Measurements from ENCODE around the gene PHACTR3.

PHACTR3 gene

DNA sequence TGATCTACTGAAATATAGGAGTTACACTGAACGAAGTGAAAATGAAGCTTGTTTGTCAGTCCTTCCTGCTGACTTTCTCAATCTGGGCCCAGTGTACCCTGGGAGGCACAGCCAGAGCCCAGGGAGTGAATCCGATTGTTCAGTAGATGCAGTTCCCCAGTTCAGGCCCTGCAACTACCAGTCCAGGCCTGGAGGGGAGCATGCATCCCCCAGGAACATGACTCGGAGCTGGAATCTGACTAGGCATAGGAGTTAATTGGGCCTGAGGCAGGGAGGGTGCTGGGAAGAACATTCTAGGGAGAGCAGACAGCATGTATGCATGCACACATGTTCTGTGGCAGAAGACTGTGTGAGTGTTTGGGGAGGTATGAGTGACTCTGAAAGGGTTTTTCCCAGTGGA is 42.1 kb downstream of the PHACTR3 start:
- no peak for DNase-seq (ENCODE audit: low read depth)

GRCh38 chr20:59647271-59647670 is 42.9 kb downstream of the PHACTR3 start:
- no peak for DNase-seq (ENCODE audit: low read depth)

- no peak for DNase-seq (ENCODE audit: low read depth)
These were observed 44.2 kb downstream of the PHACTR3 start for GRCh38 chr20:59648466-59649070.

- DNase-seq (ENCODE audit: low read depth): no peak
These were observed 46.1 kb downstream of the PHACTR3 start for GRCh38 chr20:59650418-59650817.

DNA sequence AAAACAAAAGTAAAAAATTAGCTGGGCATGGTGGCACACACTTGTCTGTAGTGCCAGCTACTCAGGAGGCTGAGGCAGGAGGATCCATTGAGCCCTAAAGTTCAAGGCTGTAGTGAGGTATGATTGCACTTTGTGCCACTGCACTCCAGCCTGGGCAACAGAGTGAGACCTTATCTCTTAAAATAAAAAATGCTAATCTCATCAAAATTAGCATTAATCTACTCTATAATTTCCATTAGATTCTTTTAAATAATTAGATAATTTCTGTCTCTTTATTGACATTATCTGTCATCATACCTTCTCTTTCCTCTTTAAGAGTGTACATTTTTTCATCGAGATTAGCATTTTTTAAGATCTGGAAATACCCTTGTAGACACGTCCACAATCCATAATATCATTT is 48.0 kb downstream of the PHACTR3 start:
- no peak for DNase-seq (ENCODE audit: low read depth)

GRCh38 chr20:59656417-59656816 is 52.1 kb downstream of the PHACTR3 start:
- DNase-seq (ENCODE audit: low read depth): no peak

DNA sequence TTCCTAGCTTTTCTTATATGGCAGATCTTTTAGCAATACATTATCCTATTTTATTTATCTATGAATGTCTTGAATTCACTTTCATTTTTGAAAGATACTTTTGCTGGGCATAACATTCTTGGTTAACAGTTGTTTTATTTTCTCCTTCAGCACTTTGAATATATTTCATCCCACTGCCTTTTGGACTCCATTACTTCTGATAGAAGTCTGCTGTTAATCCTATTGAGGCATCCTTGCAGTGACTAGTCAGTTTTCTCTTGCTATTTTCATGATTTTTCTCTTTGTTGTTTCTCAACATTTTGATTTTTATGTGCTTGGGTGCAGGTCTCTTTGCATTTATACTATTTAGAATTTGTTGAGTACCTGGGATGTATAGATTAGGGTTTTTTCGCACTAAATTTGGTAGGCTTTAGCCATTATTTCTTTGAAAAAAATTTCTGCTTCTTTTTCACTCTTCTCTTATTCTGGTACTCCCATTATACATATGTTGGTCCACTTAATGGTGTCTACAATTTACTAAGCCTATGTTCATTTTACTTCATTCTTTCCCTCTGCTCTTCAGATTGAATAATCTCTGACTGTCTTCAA is 53.2 kb downstream of the PHACTR3 start:
- DNase-seq (ENCODE audit: low read depth): no peak

DNA sequence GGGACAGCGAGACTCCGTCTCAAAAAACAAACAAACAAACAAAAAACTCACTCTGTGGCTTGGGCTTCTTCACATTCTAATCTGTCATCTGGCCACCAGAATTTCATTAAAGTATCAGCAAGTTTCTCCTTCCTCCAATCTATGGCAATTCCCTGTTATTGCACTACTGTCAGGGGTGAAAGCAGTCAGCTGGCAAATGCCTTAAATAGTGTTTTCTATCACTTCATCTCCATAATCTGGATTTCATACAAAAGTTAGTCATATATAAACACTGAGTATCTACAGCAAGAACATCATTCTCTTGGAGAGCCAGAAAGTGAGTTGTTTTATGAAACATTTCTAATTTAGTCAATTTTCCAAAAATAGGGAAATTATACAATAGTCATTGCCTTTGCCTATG is 56.1 kb downstream of the PHACTR3 start:
- DNase-seq (ENCODE audit: low read depth): no peak

- DNase-seq (ENCODE audit: low read depth): no peak
These were observed 56.8 kb downstream of the PHACTR3 start for GRCh38 chr20:59661153-59661552.

GRCh38 chr20:59661621-59662020 is 57.3 kb downstream of the PHACTR3 start:
- DNase-seq (ENCODE audit: low read depth): no peak

- no peak for DNase-seq (ENCODE audit: low read depth)
These were observed 57.8 kb downstream of the PHACTR3 start for GRCh38 chr20:59662161-59662560.

- DNase-seq (ENCODE audit: low read depth): no peak
These were observed 58.6 kb downstream of the PHACTR3 start for GRCh38 chr20:59662856-59663512.

DNA sequence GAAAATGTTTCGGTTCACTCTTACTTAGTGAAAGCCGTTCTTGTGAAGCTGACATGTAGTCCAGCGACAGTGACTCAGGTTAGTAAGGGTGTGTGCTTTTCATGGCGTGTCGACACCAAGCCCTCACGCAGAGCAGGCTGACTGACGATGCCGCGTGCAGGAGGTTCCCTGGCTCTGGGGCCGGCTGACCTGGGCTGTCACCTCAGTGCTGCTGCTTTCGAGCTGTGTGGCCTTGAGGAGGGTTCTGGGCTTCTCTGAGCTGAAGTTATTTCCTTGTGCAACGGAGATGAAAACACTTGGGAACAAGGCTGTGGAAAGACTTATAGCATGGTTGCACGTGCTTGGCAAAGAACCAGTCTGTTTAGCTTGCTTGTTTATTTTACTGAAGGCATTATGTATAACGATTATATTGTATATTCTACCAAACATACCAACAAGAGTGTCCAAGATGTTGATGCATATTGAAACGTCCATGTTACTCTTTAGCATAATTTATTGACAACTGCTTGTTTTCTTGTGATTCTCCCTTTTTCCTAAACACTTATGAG is 59.2 kb downstream of the PHACTR3 start:
- DNase-seq (ENCODE audit: low read depth): no peak

DNA sequence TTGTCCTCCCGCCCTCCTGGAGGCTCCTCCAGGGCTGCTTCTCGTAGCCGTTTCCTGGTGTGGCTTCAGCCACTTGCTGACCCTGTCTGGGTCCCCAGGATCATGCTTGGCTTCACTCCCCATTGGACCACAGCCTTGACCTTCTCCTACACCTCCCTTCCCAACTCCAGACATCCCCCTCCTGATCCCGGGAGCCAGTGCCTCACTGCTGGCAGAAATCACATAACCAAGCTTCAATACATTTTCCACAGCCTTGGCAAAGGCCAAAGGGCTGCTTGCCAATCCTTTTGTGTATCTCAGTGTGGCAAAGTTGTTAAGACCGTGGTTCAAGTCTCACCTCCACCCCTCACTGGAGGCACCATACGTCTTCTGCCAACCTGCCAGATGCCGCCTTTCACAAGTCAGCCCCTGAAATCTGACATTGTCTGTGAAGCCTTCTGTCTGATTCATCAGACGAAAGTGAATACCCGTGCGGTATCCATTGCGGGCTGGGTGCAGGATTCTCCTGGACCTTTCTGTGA is 60.1 kb downstream of the PHACTR3 start:
- no peak for DNase-seq (ENCODE audit: low read depth)

GRCh38 chr20:59665656-59666555 is 61.6 kb downstream of the PHACTR3 start:
- no peak for DNase-seq (ENCODE audit: low read depth)

DNA sequence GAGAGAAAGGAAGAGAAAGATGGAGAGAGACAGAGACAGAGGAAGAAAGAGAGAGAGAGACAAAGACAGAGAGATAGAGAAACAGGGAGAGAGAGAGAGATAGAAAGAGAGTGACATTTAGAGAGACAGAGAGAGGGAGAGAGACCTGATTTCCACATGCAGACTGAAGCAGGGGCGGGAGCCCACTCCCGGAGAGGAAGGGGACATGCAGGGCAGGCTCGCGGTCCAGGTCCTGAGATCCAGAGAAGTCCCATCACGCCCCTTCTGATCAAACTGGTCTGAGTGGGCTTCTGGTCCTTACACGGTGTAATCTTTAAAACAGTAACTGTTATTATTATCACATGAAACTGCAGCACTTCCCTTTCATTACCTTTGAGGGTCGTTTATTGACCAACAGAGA is 62.2 kb downstream of the PHACTR3 start:
- DNase-seq (ENCODE audit: low read depth): no peak

DNA sequence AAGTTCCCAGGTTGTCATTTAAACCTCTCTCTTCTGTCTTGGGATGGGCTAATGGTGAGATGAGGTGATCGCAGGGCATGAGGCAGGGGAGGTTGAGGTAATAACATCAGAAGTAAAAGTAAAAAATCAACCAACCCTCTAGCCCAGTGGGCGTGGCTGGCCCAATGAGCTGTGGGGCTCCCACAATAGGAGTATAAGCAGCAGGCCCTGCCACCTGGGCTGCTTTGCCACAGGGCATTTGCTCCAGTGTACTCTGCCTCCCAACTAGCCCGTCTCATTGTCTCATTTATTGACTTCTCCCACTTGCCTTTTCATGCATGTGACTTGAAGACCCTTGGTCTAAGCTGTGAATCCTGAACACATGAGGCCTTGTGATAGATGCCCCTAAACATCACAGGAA is 62.8 kb downstream of the PHACTR3 start:
- no peak for DNase-seq (ENCODE audit: low read depth)

DNA sequence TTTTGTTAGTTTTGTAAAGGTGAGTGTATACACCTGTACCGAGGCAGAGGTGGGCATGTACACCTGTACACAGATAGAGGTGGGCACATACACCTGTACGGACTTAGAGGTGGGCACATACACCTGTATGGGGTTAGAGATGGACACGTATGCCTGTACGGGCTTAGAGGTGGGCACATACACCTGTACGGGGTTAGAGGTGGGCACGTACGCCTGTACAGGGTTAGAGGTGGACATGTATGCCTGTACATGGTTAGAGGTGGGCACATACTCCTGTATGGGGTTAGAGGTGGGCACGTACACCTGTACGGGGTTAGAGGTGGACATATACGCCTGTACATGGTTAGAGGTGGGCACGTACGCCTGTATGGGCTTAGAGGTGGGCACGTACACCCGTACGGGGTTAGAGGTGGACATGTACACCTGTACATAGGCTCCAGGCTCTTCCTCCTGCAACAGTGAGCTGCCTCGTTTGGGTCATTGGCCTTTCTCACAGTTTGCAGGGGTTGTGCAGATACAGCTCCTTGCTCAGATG is 63.7 kb downstream of the PHACTR3 start:
- DNase-seq (ENCODE audit: low read depth): no peak

- no peak for DNase-seq (ENCODE audit: low read depth)
These were observed 64.8 kb downstream of the PHACTR3 start for GRCh38 chr20:59668926-59669850.

- no peak for DNase-seq (ENCODE audit: low read depth)
These were observed 66.6 kb downstream of the PHACTR3 start for GRCh38 chr20:59670786-59671492.

Measured in T follicular helper cell (primary cell).